Esophagus squamous epithelium (tissue), 5 donors: ENCODE measurements around the gene REPIN1. TPM values are rescaled to one million over a fixed set of nuclear protein-coding genes. Genes with fewer than 3 reads are reported as not detected.

Source experiments
- DNase-seq: peaks from one replicate; lab custom pipeline; 2025; lab: John Stamatoyannopoulos, UW
- H3K27ac ChIP-seq, 4 donors: fragments of 200-600 bp; sonication (generic); one replicate each; pipeline ENCODE4 v1.5.1; 2016 to 2019; ENCODE audit warnings: mild to moderate bottlenecking in 1 of 4
- H3K27me3 ChIP-seq, 4 donors: fragments of 200-600 bp; sonication (generic); 1 replicate in 3 of 4; 2 replicates in 1 of 4; pipeline versions ENCODE4 v1.5.1 to v1.6.0; 2017 to 2021; ENCODE audit warnings: antibody characterized with exemption in 1 of 4
- H3K36me3 ChIP-seq, 3 donors: fragments of 200-600 bp; sonication (generic); one replicate each; pipeline ENCODE4 v1.5.1; 2016 to 2019
- H3K4me1 ChIP-seq, 3 donors: fragments of 200-600 bp; sonication (generic); one replicate each; pipeline ENCODE4 v1.5.1; 2017 to 2019
- H3K4me3 ChIP-seq, 4 donors: fragments of 200-600 bp; sonication (generic); 1 replicate in 3 of 4; 2 replicates in 1 of 4; pipeline ENCODE4 v1.5.1; 2016 to 2019; ENCODE audit warnings: mild to moderate bottlenecking in 2 of 4, moderate library complexity in 1 of 4
- H3K9me3 ChIP-seq, 3 donors: fragments of 200-600 bp; sonication (generic); one replicate each; pipeline ENCODE4 v1.5.1; 2016 to 2019
- CTCF ChIP-seq, 6 experiments: fragments of 450-650 bp in 4 of 6; fragments of 200-600 bp in 2 of 6; sonication (generic) in 2 of 6; IDR thresholded peaks; one replicate each; pipeline ENCODE4 v1.5.1; 2016 to 2019; ENCODE audit warnings: antibody characterized with exemption in 6 of 6, mild to moderate bottlenecking in 4 of 6, moderate library complexity in 4 of 6
- POLR2A ChIP-seq, 4 donors: fragments of 450-650 bp; IDR thresholded peaks; one replicate each; pipeline ENCODE4 v1.6.1; 2017; ENCODE audit warnings: antibody characterized with exemption in 4 of 4, mild to moderate bottlenecking in 4 of 4, moderate library complexity in 3 of 4
- WGBS, 2 donors: methylation state at CpG; one replicate each; pipeline ENCODE4 v1.1.5; 2018; 5-methylcytosine and 5-hydroxymethylcytosine counted together
- intact Hi-C: fragments of 100-400 bp; cut with DNase I; formaldehyde crosslinking; loops from one replicate; pipeline ENCODE4 v1.15.0; 2022
- total RNA-seq, 4 donors: library from RNA; depleted of rRNA; stranded (reverse); fragments of >200 nt; gene quantifications; one replicate each; pipeline ENCODE4 v1.1.0, GENCODE V29; 2016
- donor health status: DM: yes; HTN: yes; CAD: no.

The REPIN1 gene
- total RNA-seq, 4 donors from 2014 or later, result 42.8 to 75.7 (median 63.2) TPM

- Histone ChIP-seq H3K36me3 (peaks cover 10 to 36% (median 18%) of the 10 kb centered on the region in 3 donors), H3K4me1 (peaks cover 37 to 65% (median 40%) of the 10 kb centered on the region in 3 donors), H3K9me3 (no peaks in the 10 kb centered on the region), H3K4me3 (peak overlapping the region; percentile 55 to 97 (median 81)), H3K27me3 (no peaks in the 10 kb centered on the region), H3K27ac (peak overlapping the region; percentile 89 to 98 (median 95))
- TF ChIP-seq POLR2A (IDR thresholded peaks at IDR 0.05), result no peak
- peak in 1 of 6 experiments; percentile 1 for TF ChIP-seq CTCF (IDR thresholded peaks at IDR 0.05)
- intact Hi-C loops, result no loop called here
- DNase-seq, result no peak
- 0% methylated on average over 3 to 19 of the region's 58 CpGs for WGBS, 2 donors
Observed at GRCh38 chr7:150368884-150369747, 494 bp downstream of the REPIN1 start.

GRCh38 chr7:150369748-150370501 is 1.3 kb downstream of the REPIN1 start:
- intact Hi-C loops, result no loop called here
- H3K9me3 ChIP-seq, result no peaks in the 10 kb centered on the region
- no peak for TF ChIP-seq CTCF (IDR thresholded peaks at IDR 0.05)
- TF ChIP-seq POLR2A (IDR thresholded peaks at IDR 0.05), result no peak
- WGBS, 2 donors, result 0 to 80% methylated on average over 1 to 2 of the region's 23 CpGs
- H3K4me1 ChIP-seq, result peaks cover 40 to 67% (median 42%) of the 10 kb centered on the region in 3 donors
- peaks cover 14 to 43% (median 18%) of the 10 kb centered on the region in 3 donors for H3K36me3 ChIP-seq
- peak overlapping the region; percentile 55 to 97 (median 81) for H3K4me3 ChIP-seq
- DNase-seq, result no peak
- peak overlapping the region; percentile 89 to 98 (median 95) for H3K27ac ChIP-seq
- H3K27me3 ChIP-seq, result no peaks in the 10 kb centered on the region

GRCh38 chr7:150370612-150371071 is 2.0 kb downstream of the REPIN1 start:
- WGBS, 2 donors, result 25 to 54% methylated on average over 2 to 3 of the region's 3 CpGs
- Histone ChIP-seq H3K4me3 (peak overlapping the region in 2 of 4 donors; percentile 93 to 97), H3K9me3 (no peaks in the 10 kb centered on the region), H3K27ac (peak overlapping the region; percentile 89 to 98 (median 95)), H3K4me1 (peaks cover 40 to 67% (median 42%) of the 10 kb centered on the region in 3 donors), H3K27me3 (no peaks in the 10 kb centered on the region), H3K36me3 (peaks cover 14 to 43% (median 18%) of the 10 kb centered on the region in 3 donors)
- no peak for DNase-seq
- intact Hi-C loops, result no loop called here
- no peak for TF ChIP-seq CTCF (IDR thresholded peaks at IDR 0.05)
- TF ChIP-seq POLR2A (IDR thresholded peaks at IDR 0.05), result no peak

- Histone ChIP-seq H3K27ac (peak overlapping the region in 3 of 4 donors; percentile 11 to 98 (median 13)), H3K9me3 (no peaks in the 10 kb centered on the region), H3K4me3 (no peak overlapping the region), H3K36me3 (peaks cover 14 to 43% (median 18%) of the 10 kb centered on the region in 3 donors), H3K27me3 (no peaks in the 10 kb centered on the region), H3K4me1 (peaks cover 40 to 71% (median 42%) of the 10 kb centered on the region in 3 donors)
- no peak for DNase-seq
- no peak for TF ChIP-seq CTCF (IDR thresholded peaks at IDR 0.05)
- no peak for TF ChIP-seq POLR2A (IDR thresholded peaks at IDR 0.05)
- intact Hi-C loops, result no loop called here
- WGBS, 2 donors, result 72 to 89% methylated on average over 4 to 13 of the region's 48 CpGs
Observed at GRCh38 chr7:150371131-150371995, 2.7 kb downstream of the REPIN1 start.
